Colonic mucosa (tissue), 4 donors: ENCODE data around the gene PCDH15. TPM values are rescaled to one million over a fixed set of nuclear protein-coding genes. Genes with fewer than 3 reads are reported as not detected.

Experiments
- DNase-seq: peaks from one replicate; pipeline ENCODE4 v3.0.0-alpha.2; 2020
- H3K27ac ChIP-seq: fragments of 200-600 bp; one replicate; pipeline ENCODE4 v1.8.0; 2021
- H3K27me3 ChIP-seq: fragments of 200-600 bp; one replicate; pipeline ENCODE4 v1.8.0; 2021
- H3K36me3 ChIP-seq: fragments of 200-600 bp; one replicate; pipeline ENCODE4 v1.8.0; 2021
- H3K4me1 ChIP-seq: fragments of 200-600 bp; one replicate; pipeline ENCODE4 v1.8.0; 2021; ENCODE audit warnings: mild to moderate bottlenecking
- H3K4me3 ChIP-seq: fragments of 200-600 bp; one replicate; pipeline ENCODE4 v1.8.0; 2021
- H3K9ac ChIP-seq, 2 donors: one replicate each; pipeline ENCODE4 v1.7.0; 2013; ENCODE audit warnings: control low read depth in 2 of 2, low read depth in 2 of 2, low read length in 2 of 2
- H3K9me3 ChIP-seq: fragments of 200-600 bp; one replicate; pipeline ENCODE4 v1.8.0; 2021
- CTCF ChIP-seq: fragments of 200-600 bp; IDR thresholded peaks from one replicate; pipeline ENCODE4 v1.8.0; 2022; ENCODE audit warnings: antibody characterized with exemption, mild to moderate bottlenecking
- intact Hi-C: fragments of 100-400 bp; cut with DNase I; formaldehyde crosslinking; loops from one replicate; pipeline ENCODE4 v1.14.1; 2022
- total RNA-seq, 2 donors: library from RNA; stranded (reverse); fragmentation: NEBNext Ultra II Directional in 1 of 2; extraction: Animal tissue kit (Norgen Biotek cat#: 25700) in 1 of 2; gene quantifications; one replicate each; pipeline ENCODE4 v1.2.1, GENCODE V29; 2021
- donor health status: healthy.
- donor health status: DM: no; HTN: no; CAD: no.
- donor health status: DM: no; HTN: no; CAD: no.

PCDH15 gene
- total RNA-seq, 2 donors from 2014 or later = not detected

GRCh38 chr10:53836638-53837037, 964.4 kb downstream of the PCDH15 start:
- H3K36me3 ChIP-seq = no peaks in the 10 kb centered on the region
- H3K4me1 ChIP-seq = no peaks in the 10 kb centered on the region
- H3K4me3 ChIP-seq = no peak overlapping the region
- H3K27me3 ChIP-seq = no peaks in the 10 kb centered on the region
- no peak for DNase-seq
- H3K27ac ChIP-seq = no peak overlapping the region
- no peaks in the 10 kb centered on the region for H3K9me3 ChIP-seq
- no peak overlapping the region for H3K9ac ChIP-seq
- intact Hi-C loops = no loop called here
- TF ChIP-seq CTCF = no peak

- no peaks in the 10 kb centered on the region for H3K27me3 ChIP-seq
- no peaks in the 10 kb centered on the region for H3K36me3 ChIP-seq
- no peak for DNase-seq
- no peak overlapping the region for H3K9ac ChIP-seq
- H3K4me3 ChIP-seq = no peak overlapping the region
- no peaks in the 10 kb centered on the region for H3K9me3 ChIP-seq
- no peak for TF ChIP-seq CTCF
- no peaks in the 10 kb centered on the region for H3K4me1 ChIP-seq
- intact Hi-C loops = no loop called here
- H3K27ac ChIP-seq = no peak overlapping the region
Observed at GRCh38 chr10:53833908-53834307, 967.1 kb downstream of the PCDH15 start.

GRCh38 chr10:53827261-53827660, 973.8 kb downstream of the PCDH15 start:
- Histone ChIP-seq H3K27ac (no peak overlapping the region), H3K9me3 (no peaks in the 10 kb centered on the region), H3K4me1 (no peaks in the 10 kb centered on the region), H3K9ac (no peak overlapping the region), H3K36me3 (no peaks in the 10 kb centered on the region), H3K4me3 (no peak overlapping the region), H3K27me3 (no peaks in the 10 kb centered on the region)
- TF ChIP-seq CTCF = no peak
- intact Hi-C loops = no loop called here
- no peak for DNase-seq

GRCh38 chr10:53808677-53809372, 992.2 kb downstream of the PCDH15 start:
- no peak for TF ChIP-seq CTCF
- Histone ChIP-seq H3K4me1 (no peaks in the 10 kb centered on the region), H3K27ac (no peak overlapping the region), H3K36me3 (no peaks in the 10 kb centered on the region), H3K9me3 (no peaks in the 10 kb centered on the region), H3K9ac (no peak overlapping the region), H3K27me3 (no peaks in the 10 kb centered on the region), H3K4me3 (no peak overlapping the region)
- DNase-seq = no peak
- intact Hi-C loops = loop anchor here (10.0 kb wide), 1 partner anchor 204 kb away; no protein-coding TSS in a partner anchor

GRCh38 chr10:53786236-53786900, 1014.7 kb downstream of the PCDH15 start:
- no peaks in the 10 kb centered on the region for H3K36me3 ChIP-seq
- H3K9ac ChIP-seq = no peak overlapping the region
- H3K27me3 ChIP-seq = no peaks in the 10 kb centered on the region
- no peak for TF ChIP-seq CTCF
- intact Hi-C loops = no loop called here
- H3K9me3 ChIP-seq = no peaks in the 10 kb centered on the region
- no peak overlapping the region for H3K27ac ChIP-seq
- no peaks in the 10 kb centered on the region for H3K4me1 ChIP-seq
- no peak overlapping the region for H3K4me3 ChIP-seq
- no peak for DNase-seq
